Prostate gland (tissue), 2 donors: ENCODE measurements around the gene ANKRD6. TPM values are rescaled to one million over a fixed set of nuclear protein-coding genes. Genes with fewer than 3 reads are reported as not detected.

Experiments
- DNase-seq: peaks from one replicate; pipeline ENCODE4 v3.0.0-alpha.2; 2019; ENCODE audit warnings: low spot score
- H3K27ac ChIP-seq, 2 donors: fragments of 200-600 bp; sonication (generic); 2 replicates each; pipeline ENCODE4 v1.5.1; 2017 to 2019
- H3K27me3 ChIP-seq: fragments of 200-600 bp; sonication (generic); replicated peaks from 2 replicates; pipeline ENCODE4 v1.5.1; 2019; ENCODE audit not compliant: insufficient read depth
- H3K36me3 ChIP-seq, 2 donors: fragments of 200-600 bp; sonication (generic); 1 replicate in 1 of 2; 2 replicates in 1 of 2; pipeline versions ENCODE4 v1.5.1 to v1.8.1; 2017 to 2019
- H3K4me1 ChIP-seq: fragments of 200-600 bp; sonication (generic); replicated peaks from 2 replicates; pipeline ENCODE4 v1.5.1; 2019
- H3K4me3 ChIP-seq, 2 donors: fragments of 200-600 bp; sonication (generic); 2 replicates each; pipeline ENCODE4 v1.5.1; 2017 to 2019
- H3K9me3 ChIP-seq: fragments of 200-600 bp; sonication (generic); 2 replicates; pipeline ENCODE4 v1.5.1; 2017
- CTCF ChIP-seq, 4 experiments: fragments of 200-600 bp in 2 of 4; fragments of 450-650 bp in 2 of 4; sonication (generic) in 2 of 4; IDR thresholded peaks; 1 replicate in 3 of 4; 2 replicates in 1 of 4; pipeline ENCODE4 v1.5.1; 2016 to 2019; ENCODE audit warnings: antibody characterized with exemption in 4 of 4, mild to moderate bottlenecking in 2 of 4, moderate library complexity in 2 of 4
- POLR2A ChIP-seq: fragments of 450-650 bp; IDR thresholded peaks from one replicate; pipeline ENCODE4 v1.6.1; 2016; ENCODE audit warnings: antibody characterized with exemption, mild to moderate bottlenecking
- POLR2AphosphoS5 ChIP-seq: sonication (generic); formaldehyde crosslinking; IDR thresholded peaks from one replicate; pipeline ENCODE4 v1.6.1; 2017; ENCODE audit warnings: antibody characterized with exemption
- WGBS: methylation state at CpG from one replicate; pipeline ENCODE4 v1.1.5; 2018; 5-methylcytosine and 5-hydroxymethylcytosine counted together
- intact Hi-C: fragments of 100-400 bp; cut with DNase I; formaldehyde crosslinking; loops from one replicate; pipeline ENCODE4 v1.14.2; 2022
- total RNA-seq, 2 donors: library from RNA; depleted of rRNA; stranded (reverse); fragments of >200 nt; gene quantifications; one replicate each; pipeline ENCODE4 v1.1.0, GENCODE V29; 2016

Gene ANKRD6
- total RNA-seq, 2 donors from 2014 or later = 11.9 to 30.9 TPM

GRCh38 chr6:89400050-89400449 lies 32.9 kb upstream of the ANKRD6 start:
- DNase-seq = no peak
- H3K4me1 ChIP-seq = no peaks in the 10 kb centered on the region
- H3K9me3 ChIP-seq = no peaks in the 10 kb centered on the region
- WGBS = 94% methylated on average over 3 of the region's 3 CpGs
- H3K27ac ChIP-seq = no peak overlapping the region
- H3K36me3 ChIP-seq = no peaks in the 10 kb centered on the region
- intact Hi-C loops = no loop called here
- no peaks in the 10 kb centered on the region for H3K27me3 ChIP-seq
- TF ChIP-seq CTCF (IDR thresholded peaks at IDR 0.05) (no peak), POLR2A (no peak), POLR2AphosphoS5 (no peak)
- no peak overlapping the region for H3K4me3 ChIP-seq

- 68% methylated on average over 6 of the region's 6 CpGs for WGBS
- Histone ChIP-seq H3K4me3 (no peak overlapping the region), H3K27me3 (no peaks in the 10 kb centered on the region), H3K4me1 (no peaks in the 10 kb centered on the region), H3K36me3 (no peaks in the 10 kb centered on the region), H3K9me3 (no peaks in the 10 kb centered on the region), H3K27ac (no peak overlapping the region)
- intact Hi-C loops = no loop called here
- TF ChIP-seq CTCF (IDR thresholded peaks at IDR 0.05) (no peak), POLR2A (no peak), POLR2AphosphoS5 (no peak)
- DNase-seq = no peak
Observed at GRCh38 chr6:89400912-89401399, 32.0 kb upstream of the ANKRD6 start.

- no peaks in the 10 kb centered on the region for H3K36me3 ChIP-seq
- H3K9me3 ChIP-seq = no peaks in the 10 kb centered on the region
- DNase-seq = no peak
- no peak overlapping the region for H3K27ac ChIP-seq
- no peak overlapping the region for H3K4me3 ChIP-seq
- no peaks in the 10 kb centered on the region for H3K27me3 ChIP-seq
- no peaks in the 10 kb centered on the region for H3K4me1 ChIP-seq
- WGBS = 94% methylated on average over 6 of the region's 6 CpGs
- intact Hi-C loops = no loop called here
- TF ChIP-seq CTCF (IDR thresholded peaks at IDR 0.05) (no peak), POLR2A (no peak), POLR2AphosphoS5 (no peak)
Observed at GRCh38 chr6:89402776-89403175, 30.2 kb upstream of the ANKRD6 start.

- whole genome bisulfite sequencing = 86% methylated on average over 3 of the region's 3 CpGs
- Histone ChIP-seq H3K27me3 (no peaks in the 10 kb centered on the region), H3K4me1 (no peaks in the 10 kb centered on the region), H3K9me3 (no peaks in the 10 kb centered on the region), H3K36me3 (no peaks in the 10 kb centered on the region), H3K27ac (no peak overlapping the region), H3K4me3 (no peak overlapping the region)
- no peak for TF ChIP-seq POLR2A
- intact Hi-C loops = no loop called here
- DNase-seq = no peak
Observed at GRCh38 chr6:89404512-89404911, 28.4 kb upstream of the ANKRD6 start.

- TF ChIP-seq POLR2AphosphoS5 (no peak), POLR2A (no peak), CTCF (IDR thresholded peaks at IDR 0.05) (no peak)
- no peak overlapping the region for H3K4me3 ChIP-seq
Observed at GRCh38 chr6:89406141-89406540, 26.8 kb upstream of the ANKRD6 start.

More at GRCh38 chr6:89406141-89406540, 26.8 kb upstream of the ANKRD6 start:
- H3K36me3 ChIP-seq = no peaks in the 10 kb centered on the region
- H3K4me1 ChIP-seq = no peaks in the 10 kb centered on the region
- intact Hi-C loops = no loop called here
- no peak overlapping the region for H3K27ac ChIP-seq
- H3K9me3 ChIP-seq = no peaks in the 10 kb centered on the region
- WGBS = 75% methylated on average over 10 of the region's 10 CpGs
- DNase-seq = no peak
- H3K27me3 ChIP-seq = no peaks in the 10 kb centered on the region
